SU-DHL-6 (cell line): Measurements from ENCODE around the gene TMEM121B.

ENCODE experiments used
- H2AFZ ChIP-seq: fragments of 200-600 bp; sonication (generic); 2 replicates; pipeline ENCODE4 v1.6.1; 2014; ENCODE audit warnings: low read depth, mild to moderate bottlenecking, moderate library complexity, mixed read lengths, antibody characterized with exemption, low read length; ENCODE audit not compliant: severe bottlenecking
- H3F3A ChIP-seq: fragments of 200-600 bp; shearing (Covaris generic); 2 replicates; pipeline ENCODE4 v1.6.0; 2016; ENCODE audit warnings: antibody characterized with exemption, mild to moderate bottlenecking; ENCODE audit not compliant: insufficient read depth
- H3K27ac ChIP-seq: fragments of 200-600 bp; sonication (generic); 2 replicates; pipeline ENCODE4 v1.5.1; 2016; ENCODE audit warnings: low read depth, mild to moderate bottlenecking, low read length, moderate library complexity, mixed read lengths
- H3K27me3 ChIP-seq: fragments of 200-600 bp; sonication (generic), shearing (Covaris generic); 2 replicates; pipeline ENCODE4 v1.6.0; 2014; ENCODE audit warnings: mild to moderate bottlenecking, low read length
- H3K36me3 ChIP-seq: fragments of 200-600 bp; sonication (generic); 2 replicates; pipeline ENCODE4 v1.6.1; 2014; ENCODE audit warnings: mild to moderate bottlenecking, low read length, mixed read lengths
- H3K4me2 ChIP-seq: fragments of 300-600, 200-600 bp; shearing (Covaris generic), sonication (generic); 2 replicates; pipeline ENCODE4 v1.6.0; 2014; ENCODE audit warnings: low read length, low read depth, mild to moderate bottlenecking; ENCODE audit not compliant: poor library complexity, severe bottlenecking
- H3K4me3 ChIP-seq: fragments of 200-600 bp; sonication (generic); 2 replicates; pipeline ENCODE4 v1.5.1; 2014; ENCODE audit warnings: antibody characterized with exemption, low read length, mild to moderate bottlenecking, mixed read lengths; ENCODE audit not compliant: insufficient read depth, poor library complexity, severe bottlenecking
- H3K79me2 ChIP-seq: fragments of 200-600 bp; sonication (generic); 2 replicates; pipeline ENCODE4 v1.6.1; 2014; ENCODE audit warnings: mild to moderate bottlenecking, low read length, moderate library complexity; ENCODE audit not compliant: insufficient read depth
- H3K9ac ChIP-seq: fragments of 200-600 bp; sonication (generic); 2 replicates; pipeline ENCODE4 v1.7.0; 2014; ENCODE audit warnings: mild to moderate bottlenecking, low read length
- H3K9me2 ChIP-seq: fragments of 200-600 bp; sonication (generic); replicated peaks from 2 replicates; pipeline ENCODE4 v1.6.1; 2014; ENCODE audit warnings: low read length; ENCODE audit not compliant: insufficient read depth
- H3K9me3 ChIP-seq: fragments of 200-600 bp; sonication (generic); 2 replicates; pipeline ENCODE4 v1.6.1; 2014; ENCODE audit warnings: low read length, mixed read lengths; ENCODE audit not compliant: insufficient read depth
- H4K20me1 ChIP-seq: fragments of 200-600 bp; sonication (generic); 2 replicates; pipeline ENCODE4 v1.6.1; 2014; ENCODE audit warnings: low read depth, mild to moderate bottlenecking, antibody characterized with exemption, low read length, moderate library complexity, mixed read lengths
- CTCF ChIP-seq: fragments of 200-600 bp; sonication (generic); IDR thresholded peaks from one replicate; pipeline ENCODE4 v1.5.1; 2017; ENCODE audit warnings: antibody characterized with exemption, mild to moderate bottlenecking, low read length, moderate library complexity; ENCODE audit not compliant: insufficient read depth, poor library complexity, severe bottlenecking
- EZH2phosphoT487 ChIP-seq: fragments of 200-600 bp; sonication (generic), shearing (Covaris generic); conservative IDR thresholded peaks from 2 replicates; pipeline ENCODE4 v1.6.1; 2018; ENCODE audit warnings: mild to moderate bottlenecking, antibody characterized with exemption, low read length, moderate library complexity, mixed read lengths

The TMEM121B gene

GRCh38 chr22:17106161-17106784 lies 14.9 kb downstream of the TMEM121B start:
- no peak overlapping the region for H3K9ac ChIP-seq
- H3K4me2 ChIP-seq, result no peak overlapping the region
- no peaks in the 10 kb centered on the region for H4K20me1 ChIP-seq
- TF ChIP-seq EZH2phosphoT487, result no peak
- TF ChIP-seq CTCF, result no peak
- no peaks in the 10 kb centered on the region for H3K9me3 ChIP-seq
- H3K9me2 ChIP-seq, result no peaks in the 10 kb centered on the region
- no peaks in the 10 kb centered on the region for H3K79me2 ChIP-seq
- H2AFZ ChIP-seq, result no peak overlapping the region
- no peak overlapping the region for H3K27ac ChIP-seq
- no peaks in the 10 kb centered on the region for H3F3A ChIP-seq
- H3K36me3 ChIP-seq, result no peaks in the 10 kb centered on the region
- H3K27me3 ChIP-seq, result no peaks in the 10 kb centered on the region
- H3K4me3 ChIP-seq, result no peak overlapping the region

GRCh38 chr22:17105143-17106129 lies 15.7 kb downstream of the TMEM121B start:
- H3K9me3 ChIP-seq, result no peaks in the 10 kb centered on the region
- H2AFZ ChIP-seq, result no peak overlapping the region
- no peak overlapping the region for H3K27ac ChIP-seq
- H3K9ac ChIP-seq, result no peak overlapping the region
- H4K20me1 ChIP-seq, result no peaks in the 10 kb centered on the region
- H3K4me3 ChIP-seq, result no peak overlapping the region
- H3K9me2 ChIP-seq, result no peaks in the 10 kb centered on the region
- no peak overlapping the region for H3K4me2 ChIP-seq
- no peaks in the 10 kb centered on the region for H3K36me3 ChIP-seq
- H3K79me2 ChIP-seq, result no peaks in the 10 kb centered on the region
- no peaks in the 10 kb centered on the region for H3K27me3 ChIP-seq
- no peak for TF ChIP-seq CTCF
- no peak for TF ChIP-seq EZH2phosphoT487
- no peaks in the 10 kb centered on the region for H3F3A ChIP-seq

GRCh38 chr22:17104336-17104935 lies 16.7 kb downstream of the TMEM121B start:
- Histone ChIP-seq H3K36me3 (no peaks in the 10 kb centered on the region), H3K4me2 (no peak overlapping the region), H3K4me3 (no peak overlapping the region), H3K9me2 (no peaks in the 10 kb centered on the region), H3K9me3 (no peaks in the 10 kb centered on the region), H3F3A (no peaks in the 10 kb centered on the region), H3K27ac (no peak overlapping the region), H3K27me3 (no peaks in the 10 kb centered on the region), H2AFZ (no peak overlapping the region), H4K20me1 (no peaks in the 10 kb centered on the region), H3K9ac (no peak overlapping the region), H3K79me2 (no peaks in the 10 kb centered on the region)
- TF ChIP-seq EZH2phosphoT487 (no peak), CTCF (no peak)
